Panc1 (cell line): Measurements from ENCODE around the gene ZNF783. TPM values are rescaled to one million over a fixed set of nuclear protein-coding genes. Genes with fewer than 3 reads are reported as not detected.
A peak's percentile ranks its signal among the peaks of the same experiment; 100 is the strongest.

Source experiments
- ATAC-seq: fragments of 200-7000 bp; cut with Tn5 transposase; 2 replicates; pipeline ENCODE4 v1.9.1; 2020; ENCODE audit warnings: mild to moderate bottlenecking, moderate library complexity
- BruUV-seq: library from RNA; stranded (reverse); fragments of 400-500 nt; replicated peaks from 2 replicates; lab custom pipeline; 2021; lab: Mats Ljungman, UMichigan
- CTCF ChIA-PET: fragments of 300-600 bp; sonication (Branson Sonifier 250); formaldehyde crosslinking; loops from one replicate; lab custom pipeline; 2022; ENCODE audit warnings: antibody characterized with exemption; lab: Charles Lee
- POLR2A ChIA-PET: fragments of 300-600 bp; sonication (Branson Sonifier 250); formaldehyde crosslinking; loops from one replicate; lab custom pipeline; 2022; ENCODE audit warnings: antibody characterized with exemption; lab: Charles Lee
- DNase-seq: peaks from one replicate; pipeline ENCODE4 v3.0.0-alpha.2; 2010; ENCODE audit warnings: low read depth, low spot score
- H3K27ac ChIP-seq: 2 replicates; pipeline ENCODE4 v1.5.1; 2011; ENCODE audit warnings: mild to moderate bottlenecking, low read length, inconsistent platforms
- H3K27me3 ChIP-seq: fragments of 200-500 bp; sonication (Bioruptor generic); 2 replicates; pipeline ENCODE4 v1.6.0; 2014; ENCODE audit warnings: low read length, inconsistent platforms; ENCODE audit not compliant: control insufficient read depth, insufficient read depth
- H3K36me3 ChIP-seq: fragments of 200-500 bp; sonication (Bioruptor generic); 2 replicates; pipeline ENCODE4 v1.5.1; 2014; ENCODE audit warnings: inconsistent platforms, mild to moderate bottlenecking, low read length, moderate library complexity; ENCODE audit not compliant: control insufficient read depth, insufficient read depth
- H3K4me1 ChIP-seq: 2 replicates; pipeline ENCODE4 v1.5.1; 2011; ENCODE audit warnings: inconsistent platforms, mild to moderate bottlenecking, low read length, moderate library complexity; ENCODE audit not compliant: control insufficient read depth, insufficient read depth
- H3K4me3 ChIP-seq, 2 experiments: 2 replicates each; pipeline ENCODE4 v1.5.1; 2011 to 2012; ENCODE audit warnings: low read depth in 2 of 2, low read length in 2 of 2, mild to moderate bottlenecking in 2 of 2, inconsistent platforms in 1 of 2, moderate library complexity in 1 of 2
- H3K9me3 ChIP-seq: fragments of 200-500 bp; sonication (Bioruptor generic); 2 replicates; pipeline ENCODE4 v1.5.1; 2014; ENCODE audit warnings: low read depth, mild to moderate bottlenecking, inconsistent platforms, low read length, moderate library complexity; ENCODE audit not compliant: control insufficient read depth, insufficient read depth
- POLR2AphosphoS5 ChIP-seq: IDR thresholded peaks from 2 replicates; pipeline ENCODE4 v1.6.1; 2012; ENCODE audit warnings: mild to moderate bottlenecking, low read depth, low read length, moderate library complexity
- SIN3A ChIP-seq: IDR thresholded peaks from 2 replicates; pipeline ENCODE4 v1.6.1; 2012; ENCODE audit warnings: low read depth, mild to moderate bottlenecking, low read length, moderate library complexity, borderline replicate concordance; ENCODE audit not compliant: insufficient read depth
- TCF7L2 ChIP-seq: IDR thresholded peaks from 2 replicates; pipeline ENCODE4 v1.6.1; 2011; ENCODE audit warnings: mild to moderate bottlenecking, low read depth, low read length, inconsistent platforms
- in situ Hi-C: cut with HindIII; loops from 2 replicates; pipeline ENCODE4 v1.10.0; 2016; ENCODE audit warnings: low sequenced_read_pairs, low pct_unique_long_range_greater_than_20kb
- intact Hi-C: fragments of 100-400 bp; cut with micrococcal nuclease; formaldehyde crosslinking; loops from one replicate; pipeline ENCODE4 v1.10.0; 2022; ENCODE audit not compliant: unreplicated experiment
- total RNA-seq: library from RNA; stranded (reverse); gene quantifications from one replicate; pipeline ENCODE4 v1.2.1, GENCODE V29; 2021; ENCODE audit not compliant: unreplicated experiment
- TF ChIP-seq, protein P1 (sequence below): fragments of 450-650 bp; IDR thresholded peaks from 2 replicates; pipeline ENCODE4 v1.5.1; 2017; ENCODE audit warnings: mild to moderate bottlenecking
- TF ChIP-seq, protein P2 (sequence below), 2 experiments: IDR thresholded peaks; 2 replicates each; pipeline ENCODE4 v1.6.1; 2011 to 2012; ENCODE audit warnings: low read depth in 2 of 2, control low read depth in 1 of 2, low read length in 1 of 2, mild to moderate bottlenecking in 1 of 2, moderate library complexity in 1 of 2; ENCODE audit not compliant: insufficient read depth in 1 of 2

The ZNF783 gene
- total RNA-seq, 1 experiment from 2014 or later: 16.6 TPM

DNA sequence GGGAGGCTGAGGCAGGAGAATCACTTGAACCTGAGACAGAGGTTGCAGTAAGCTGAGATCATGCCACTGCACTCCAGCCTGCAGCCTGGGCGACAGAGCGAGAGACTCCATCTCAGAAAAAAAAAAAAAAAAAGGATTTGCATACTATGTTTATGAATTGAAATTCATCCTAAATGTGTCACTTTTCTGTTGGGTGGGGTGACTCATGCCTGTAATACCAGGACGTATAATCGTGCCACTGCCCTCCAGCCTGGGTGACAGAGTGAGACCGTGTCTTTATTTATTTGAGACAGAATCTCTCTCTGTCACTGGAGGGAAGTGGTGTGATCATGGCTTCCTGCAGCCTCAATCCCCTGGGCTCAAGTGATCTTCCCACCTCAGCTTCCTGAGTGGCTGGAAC, 16.8 kb upstream of the ZNF783 start:
- no peak overlapping the region for H3K27ac ChIP-seq
- ATAC-seq: peak; percentile 51; the same call in 1 of the 2 replicates
- no peaks in the 10 kb centered on the region for H3K4me1 ChIP-seq
- ChIA-PET POLR2A (no interaction called here), CTCF (no interaction called here)
- DNase-seq: no peak
- in situ Hi-C loops: no loop called here
- intact Hi-C loops: no loop called here
- H3K9me3 ChIP-seq: peaks cover 8% of the 10 kb centered on the region
- H3K36me3 ChIP-seq: no peaks in the 10 kb centered on the region
- BruUV-seq: no TSS peak
- no peak overlapping the region for H3K4me3 ChIP-seq
- TF ChIP-seq, protein P1, sequence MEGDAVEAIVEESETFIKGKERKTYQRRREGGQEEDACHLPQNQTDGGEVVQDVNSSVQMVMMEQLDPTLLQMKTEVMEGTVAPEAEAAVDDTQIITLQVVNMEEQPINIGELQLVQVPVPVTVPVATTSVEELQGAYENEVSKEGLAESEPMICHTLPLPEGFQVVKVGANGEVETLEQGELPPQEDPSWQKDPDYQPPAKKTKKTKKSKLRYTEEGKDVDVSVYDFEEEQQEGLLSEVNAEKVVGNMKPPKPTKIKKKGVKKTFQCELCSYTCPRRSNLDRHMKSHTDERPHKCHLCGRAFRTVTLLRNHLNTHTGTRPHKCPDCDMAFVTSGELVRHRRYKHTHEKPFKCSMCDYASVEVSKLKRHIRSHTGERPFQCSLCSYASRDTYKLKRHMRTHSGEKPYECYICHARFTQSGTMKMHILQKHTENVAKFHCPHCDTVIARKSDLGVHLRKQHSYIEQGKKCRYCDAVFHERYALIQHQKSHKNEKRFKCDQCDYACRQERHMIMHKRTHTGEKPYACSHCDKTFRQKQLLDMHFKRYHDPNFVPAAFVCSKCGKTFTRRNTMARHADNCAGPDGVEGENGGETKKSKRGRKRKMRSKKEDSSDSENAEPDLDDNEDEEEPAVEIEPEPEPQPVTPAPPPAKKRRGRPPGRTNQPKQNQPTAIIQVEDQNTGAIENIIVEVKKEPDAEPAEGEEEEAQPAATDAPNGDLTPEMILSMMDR: no peak
- TF ChIP-seq TCF7L2 (no peak), SIN3A (no peak), POLR2AphosphoS5 (no peak)
- TF ChIP-seq, protein P2, sequence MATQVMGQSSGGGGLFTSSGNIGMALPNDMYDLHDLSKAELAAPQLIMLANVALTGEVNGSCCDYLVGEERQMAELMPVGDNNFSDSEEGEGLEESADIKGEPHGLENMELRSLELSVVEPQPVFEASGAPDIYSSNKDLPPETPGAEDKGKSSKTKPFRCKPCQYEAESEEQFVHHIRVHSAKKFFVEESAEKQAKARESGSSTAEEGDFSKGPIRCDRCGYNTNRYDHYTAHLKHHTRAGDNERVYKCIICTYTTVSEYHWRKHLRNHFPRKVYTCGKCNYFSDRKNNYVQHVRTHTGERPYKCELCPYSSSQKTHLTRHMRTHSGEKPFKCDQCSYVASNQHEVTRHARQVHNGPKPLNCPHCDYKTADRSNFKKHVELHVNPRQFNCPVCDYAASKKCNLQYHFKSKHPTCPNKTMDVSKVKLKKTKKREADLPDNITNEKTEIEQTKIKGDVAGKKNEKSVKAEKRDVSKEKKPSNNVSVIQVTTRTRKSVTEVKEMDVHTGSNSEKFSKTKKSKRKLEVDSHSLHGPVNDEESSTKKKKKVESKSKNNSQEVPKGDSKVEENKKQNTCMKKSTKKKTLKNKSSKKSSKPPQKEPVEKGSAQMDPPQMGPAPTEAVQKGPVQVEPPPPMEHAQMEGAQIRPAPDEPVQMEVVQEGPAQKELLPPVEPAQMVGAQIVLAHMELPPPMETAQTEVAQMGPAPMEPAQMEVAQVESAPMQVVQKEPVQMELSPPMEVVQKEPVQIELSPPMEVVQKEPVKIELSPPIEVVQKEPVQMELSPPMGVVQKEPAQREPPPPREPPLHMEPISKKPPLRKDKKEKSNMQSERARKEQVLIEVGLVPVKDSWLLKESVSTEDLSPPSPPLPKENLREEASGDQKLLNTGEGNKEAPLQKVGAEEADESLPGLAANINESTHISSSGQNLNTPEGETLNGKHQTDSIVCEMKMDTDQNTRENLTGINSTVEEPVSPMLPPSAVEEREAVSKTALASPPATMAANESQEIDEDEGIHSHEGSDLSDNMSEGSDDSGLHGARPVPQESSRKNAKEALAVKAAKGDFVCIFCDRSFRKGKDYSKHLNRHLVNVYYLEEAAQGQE (IDR thresholded peaks at IDR 0.05; ENCODE audit: insufficient read depth in 1 of 2, low read depth in 2 of 2, low read length in 1 of 2): no peak
- H3K27me3 ChIP-seq: no peaks in the 10 kb centered on the region

DNA sequence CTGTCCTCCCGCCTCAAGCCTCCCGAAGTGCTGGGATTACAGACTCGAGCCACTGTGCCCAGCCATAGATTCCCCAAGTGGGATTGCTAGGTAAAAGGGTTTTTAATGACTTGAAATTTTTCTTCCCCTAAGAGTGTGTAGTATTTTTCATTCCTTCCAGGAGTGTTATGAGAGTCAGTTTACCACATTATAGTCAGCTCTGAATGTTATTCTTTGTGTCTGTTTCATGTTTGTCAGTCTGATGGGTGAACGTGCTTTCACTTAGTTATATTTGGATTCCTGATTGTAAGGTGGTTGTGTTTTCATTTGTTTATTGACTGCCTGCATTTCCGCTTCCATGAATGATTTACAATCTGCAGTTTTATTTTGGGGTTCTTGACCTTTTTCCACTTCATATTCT, 16.3 kb upstream of the ZNF783 start:
- CTCF ChIA-PET: no interaction called here

More for the DNA sequence above, 16.3 kb upstream of the ZNF783 start:
- no peaks in the 10 kb centered on the region for H3K27me3 ChIP-seq
- peaks cover 8% of the 10 kb centered on the region for H3K9me3 ChIP-seq
- in situ Hi-C loops (no loop called here), intact Hi-C loops (no loop called here)
- POLR2A ChIA-PET: no interaction called here
- ATAC-seq: no peak
- H3K27ac ChIP-seq: no peak overlapping the region
- DNase-seq: no peak
- no TSS peak for BruUV-seq
- no peaks in the 10 kb centered on the region for H3K36me3 ChIP-seq
- TF ChIP-seq POLR2AphosphoS5 (no peak), TCF7L2 (no peak), SIN3A (no peak)
- TF ChIP-seq, protein P1: no peak
- TF ChIP-seq, protein P2 (IDR thresholded peaks at IDR 0.05; ENCODE audit: insufficient read depth in 1 of 2, low read depth in 2 of 2, low read length in 1 of 2): no peak
- no peaks in the 10 kb centered on the region for H3K4me1 ChIP-seq
- H3K4me3 ChIP-seq: no peak overlapping the region
